HCT116 (cell line): ENCODE results near the gene TOGARAM1.

Source experiments
- CEBPB ChIP-seq: IDR thresholded peaks from 2 replicates; pipeline ENCODE4 v1.6.1; 2012; ENCODE audit warnings: low read depth
- CTCF ChIP-seq, 3 experiments: fragments of 200-600 bp in 1 of 3; sonication (generic) in 1 of 3; IDR thresholded peaks in 2 of 3; conservative IDR thresholded peaks in 1 of 3; 2 replicates each; pipeline ENCODE4 v1.5.1; 2012 to 2017; ENCODE audit warnings: low read depth in 2 of 3, low read length in 2 of 3, antibody characterized with exemption in 1 of 3, borderline replicate concordance in 1 of 3, control low read depth in 1 of 3, mild to moderate bottlenecking in 1 of 3, mixed read lengths in 1 of 3, mixed run types in 1 of 3, moderate library complexity in 1 of 3; ENCODE audit not compliant: insufficient read depth in 1 of 3
- EZH2 ChIP-seq: fragments of 200-600 bp; sonication (generic); IDR thresholded peaks from 2 replicates; pipeline ENCODE4 v1.6.1; 2017; ENCODE audit warnings: antibody characterized with exemption, mixed run types
- JUND ChIP-seq: IDR thresholded peaks from 2 replicates; pipeline ENCODE4 v1.6.1; 2012
- MAX ChIP-seq: IDR thresholded peaks from 2 replicates; pipeline ENCODE4 v1.6.1; 2012
- POLR2A ChIP-seq: IDR thresholded peaks from 2 replicates; pipeline ENCODE4 v1.7.0; 2011; ENCODE audit warnings: borderline replicate concordance; ENCODE audit not compliant: insufficient read depth, insufficient read length; ENCODE audit errors: extremely low read depth
- POLR2AphosphoS5 ChIP-seq: IDR thresholded peaks from 2 replicates; pipeline ENCODE4 v1.6.1; 2011; ENCODE audit warnings: mild to moderate bottlenecking, low read depth, low read length, moderate library complexity
- REST ChIP-seq: IDR thresholded peaks from 2 replicates; pipeline ENCODE4 v1.6.1; 2012; ENCODE audit warnings: low read depth
- SIN3A ChIP-seq: IDR thresholded peaks from 2 replicates; pipeline ENCODE4 v1.6.1; 2012; ENCODE audit warnings: low read depth
- TCF7L2 ChIP-seq: IDR thresholded peaks from 2 replicates; pipeline ENCODE4 v1.7.0; 2011; ENCODE audit warnings: borderline replicate concordance, inconsistent platforms; ENCODE audit not compliant: insufficient read depth, insufficient read length; ENCODE audit errors: extremely low read depth

- TF ChIP-seq CTCF (IDR thresholded peaks at IDR 0.05 in 2 of 3, conservative IDR thresholded peaks at IDR 0.05 in 1 of 3; ENCODE audit: borderline replicate concordance in 1 of 3, insufficient read depth in 1 of 3, low read depth in 2 of 3, low read length in 2 of 3) (no peak), POLR2A (no peak), POLR2AphosphoS5 (no peak), JUND (no peak), EZH2 (no peak), CEBPB (no peak), SIN3A (no peak), MAX (no peak), REST (no peak), TCF7L2 (no peak)
Observed at GRCh38 chr14:44954750-44955149, 7.2 kb upstream of the TOGARAM1 start.
